HEK293 (cell line): ENCODE data around the gene SATL1.

Source experiments
- CTCF ChIA-PET: fragments of 350-600 bp; formaldehyde crosslinking; extraction: SDS; loops from one replicate; lab custom pipeline; 2021; ENCODE audit warnings: antibody characterized with exemption; lab: Yijun Ruan, JAX
- POLR2A ChIA-PET: fragments of 300-600 bp; formaldehyde crosslinking; extraction: SDS; loops from one replicate; lab custom pipeline; 2020; ENCODE audit warnings: antibody characterized with exemption, inconsistent platforms; lab: Yijun Ruan, JAX
- H3K27ac ChIP-seq: fragments of 200-500 bp; sonication (Bioruptor generic); 2 replicates; pipeline ENCODE4 v1.5.1; 2014; ENCODE audit warnings: low read depth, low read length, control low read depth, inconsistent platforms; ENCODE audit errors: extremely low read depth
- H3K36me3 ChIP-seq, 2 experiments: fragments of 200-500 bp in 1 of 2; sonication (Bioruptor generic) in 1 of 2; 1 replicate in 1 of 2; 2 replicates in 1 of 2; pipeline ENCODE4 v1.5.1; 2014 to 2017; ENCODE audit warnings: inconsistent platforms in 2 of 2, low read length in 2 of 2; ENCODE audit not compliant: control insufficient read depth in 2 of 2, insufficient read depth in 1 of 2
- H3K4me1 ChIP-seq: fragments of 200-500 bp; sonication (Bioruptor generic); 2 replicates; pipeline ENCODE4 v1.5.1; 2014; ENCODE audit warnings: mild to moderate bottlenecking, low read length, inconsistent platforms; ENCODE audit not compliant: control insufficient read depth, insufficient read depth
- H3K4me3 ChIP-seq: 2 replicates; pipeline ENCODE4 v1.5.1; 2011; ENCODE audit warnings: low read depth, mild to moderate bottlenecking, control low read depth, low read length, moderate library complexity
- H3K9me3 ChIP-seq: fragments of 200-500 bp; sonication (Bioruptor generic); 2 replicates; pipeline ENCODE4 v1.5.1; 2014; ENCODE audit warnings: low read depth, low read length, inconsistent platforms; ENCODE audit not compliant: control insufficient read depth, insufficient read depth
- HOXD13 ChIP-seq: sonication (generic); formaldehyde crosslinking; IDR thresholded peaks from 2 replicates; pipeline ENCODE4 v1.8.0; 2022; ENCODE audit warnings: missing genetic modification reagents, borderline replicate concordance
- WT1 ChIP-seq: fragments of 450-650 bp; formaldehyde crosslinking; IDR thresholded peaks from 2 replicates; pipeline ENCODE4 v1.5.1; 2016; ENCODE audit warnings: missing biosample characterization, missing genetic modification characterization
- ZBTB17 ChIP-seq: fragments of 450-650 bp; formaldehyde crosslinking; IDR thresholded peaks from 2 replicates; pipeline ENCODE4 v1.5.1; 2016; ENCODE audit warnings: missing biosample characterization, missing genetic modification characterization
- ZNF138 ChIP-seq: fragments of 450-650 bp; formaldehyde crosslinking; IDR thresholded peaks from 2 replicates; pipeline ENCODE4 v1.5.1; 2016; ENCODE audit warnings: missing biosample characterization, missing genetic modification characterization, borderline replicate concordance
- ZNF140 ChIP-seq: fragments of 450-650 bp; formaldehyde crosslinking; IDR thresholded peaks from 2 replicates; pipeline ENCODE4 v1.5.1; 2016; ENCODE audit warnings: missing biosample characterization, missing genetic modification characterization
- ZNF146 ChIP-seq: fragments of 450-650 bp; formaldehyde crosslinking; IDR thresholded peaks from 2 replicates; pipeline ENCODE4 v1.5.1; 2016; ENCODE audit warnings: missing biosample characterization, missing genetic modification characterization
- ZNF174 ChIP-seq: fragments of 450-650 bp; formaldehyde crosslinking; IDR thresholded peaks from 2 replicates; pipeline ENCODE4 v1.5.0; 2017; ENCODE audit warnings: missing biosample characterization, mild to moderate bottlenecking, missing genetic modification characterization
- ZNF248 ChIP-seq: fragments of 450-650 bp; formaldehyde crosslinking; IDR thresholded peaks from 2 replicates; pipeline ENCODE4 v1.5.1; 2017; ENCODE audit warnings: missing biosample characterization, missing genetic modification characterization
- ZNF274 ChIP-seq, 2 experiments: fragments of 200-500 bp in 1 of 2; fragments of 450-650 bp in 1 of 2; sonication (Bioruptor generic) in 1 of 2; formaldehyde crosslinking in 1 of 2; IDR thresholded peaks; 2 replicates each; pipeline versions ENCODE4 v1.5.1 to v1.6.1; 2014 to 2016; ENCODE audit warnings: borderline replicate concordance in 1 of 2, inconsistent platforms in 1 of 2, low read length in 1 of 2, missing biosample characterization in 1 of 2, missing genetic modification characterization in 1 of 2
- ZNF341 ChIP-seq: fragments of 450-650 bp; formaldehyde crosslinking; IDR thresholded peaks from 2 replicates; pipeline ENCODE4; 2016; ENCODE audit warnings: low read depth, missing biosample characterization, missing genetic modification characterization
- ZNF391 ChIP-seq: fragments of 450-650 bp; formaldehyde crosslinking; IDR thresholded peaks from 2 replicates; pipeline ENCODE4 v1.5.1; 2016; ENCODE audit warnings: low read depth, missing biosample characterization, missing genetic modification characterization, borderline replicate concordance
- ZNF48 ChIP-seq: fragments of 450-650 bp; formaldehyde crosslinking; IDR thresholded peaks from 2 replicates; pipeline ENCODE4 v1.5.1; 2016; ENCODE audit warnings: missing biosample characterization, missing genetic modification characterization
- ZNF514 ChIP-seq: fragments of 450-650 bp; formaldehyde crosslinking; IDR thresholded peaks from 2 replicates; pipeline ENCODE4 v1.5.1; 2016; ENCODE audit warnings: missing biosample characterization, missing genetic modification characterization
- ZNF629 ChIP-seq: fragments of 450-650 bp; formaldehyde crosslinking; IDR thresholded peaks from 2 replicates; pipeline ENCODE4 v1.5.1; 2017; ENCODE audit warnings: missing biosample characterization, missing genetic modification characterization
- ZNF670 ChIP-seq: fragments of 450-650 bp; formaldehyde crosslinking; IDR thresholded peaks from 2 replicates; pipeline ENCODE4 v1.5.1; 2016; ENCODE audit warnings: missing biosample characterization, missing genetic modification characterization, low read depth
- ZNF768 ChIP-seq: fragments of 450-650 bp; formaldehyde crosslinking; IDR thresholded peaks from 2 replicates; pipeline ENCODE4 v1.5.1; 2018; ENCODE audit warnings: missing biosample characterization, mild to moderate bottlenecking, missing genetic modification characterization
- ZNF777 ChIP-seq: fragments of 450-650 bp; formaldehyde crosslinking; IDR thresholded peaks from 2 replicates; pipeline ENCODE4 v1.5.1; 2017; ENCODE audit warnings: missing biosample characterization, missing genetic modification characterization, borderline replicate concordance
- ZNF791 ChIP-seq: fragments of 450-650 bp; formaldehyde crosslinking; IDR thresholded peaks from 2 replicates; pipeline ENCODE4 v1.5.1; 2016; ENCODE audit warnings: missing biosample characterization, missing genetic modification characterization
- ZNF837 ChIP-seq: fragments of 450-650 bp; formaldehyde crosslinking; IDR thresholded peaks from 2 replicates; pipeline ENCODE4 v1.5.1; 2016; ENCODE audit warnings: missing biosample characterization, missing genetic modification characterization
- ZSCAN16 ChIP-seq: fragments of 450-650 bp; formaldehyde crosslinking; IDR thresholded peaks from 2 replicates; pipeline ENCODE4 v1.5.1; 2016; ENCODE audit warnings: missing biosample characterization, missing genetic modification characterization
- ZSCAN5A ChIP-seq: fragments of 450-650 bp; formaldehyde crosslinking; IDR thresholded peaks from 2 replicates; pipeline ENCODE4 v1.5.1; 2016; ENCODE audit warnings: missing biosample characterization, missing genetic modification characterization
- TF ChIP-seq, protein P1 (sequence below): fragments of 450-650 bp; formaldehyde crosslinking; IDR thresholded peaks from 2 replicates; pipeline ENCODE4 v1.5.1; 2017; ENCODE audit warnings: missing biosample characterization, missing genetic modification characterization
- TF ChIP-seq, protein P2 (sequence below): fragments of 450-650 bp; formaldehyde crosslinking; IDR thresholded peaks from 2 replicates; pipeline ENCODE4 v1.5.1; 2016; ENCODE audit warnings: missing biosample characterization, missing genetic modification characterization
- TF ChIP-seq, protein P3 (sequence below): fragments of 450-650 bp; formaldehyde crosslinking; IDR thresholded peaks from 2 replicates; pipeline ENCODE4 v1.5.1; 2017; ENCODE audit warnings: missing biosample characterization, mild to moderate bottlenecking, missing genetic modification characterization, moderate library complexity

SATL1 gene

DNA sequence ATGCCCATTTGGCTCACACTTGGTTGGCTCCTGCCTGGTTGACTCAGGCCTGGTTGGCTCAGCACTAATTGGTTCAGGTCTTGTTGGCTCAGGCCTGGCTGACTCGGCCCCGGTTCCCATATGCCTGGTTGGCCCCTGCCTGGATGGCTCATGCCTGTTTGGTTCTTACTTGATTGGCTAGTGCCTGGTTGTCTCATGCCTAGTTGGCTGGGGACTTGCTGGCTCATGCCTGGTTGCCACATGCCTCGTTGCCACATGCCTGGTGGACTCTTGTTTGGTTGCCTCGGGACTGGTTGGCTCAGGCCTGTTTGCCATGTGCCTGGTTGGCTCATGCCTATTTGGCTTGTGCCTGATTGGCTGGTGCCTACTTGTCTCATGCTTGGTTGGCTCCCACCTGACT lies 136.2 kb downstream of the SATL1 start:
- no peak for TF ChIP-seq ZNF48 (tag by site-specific recombination)
- TF ChIP-seq ZNF341: no peak
- no peak for TF ChIP-seq ZNF768
- no peak for TF ChIP-seq ZNF670 (tag by site-specific recombination)
- TF ChIP-seq, protein P1, sequence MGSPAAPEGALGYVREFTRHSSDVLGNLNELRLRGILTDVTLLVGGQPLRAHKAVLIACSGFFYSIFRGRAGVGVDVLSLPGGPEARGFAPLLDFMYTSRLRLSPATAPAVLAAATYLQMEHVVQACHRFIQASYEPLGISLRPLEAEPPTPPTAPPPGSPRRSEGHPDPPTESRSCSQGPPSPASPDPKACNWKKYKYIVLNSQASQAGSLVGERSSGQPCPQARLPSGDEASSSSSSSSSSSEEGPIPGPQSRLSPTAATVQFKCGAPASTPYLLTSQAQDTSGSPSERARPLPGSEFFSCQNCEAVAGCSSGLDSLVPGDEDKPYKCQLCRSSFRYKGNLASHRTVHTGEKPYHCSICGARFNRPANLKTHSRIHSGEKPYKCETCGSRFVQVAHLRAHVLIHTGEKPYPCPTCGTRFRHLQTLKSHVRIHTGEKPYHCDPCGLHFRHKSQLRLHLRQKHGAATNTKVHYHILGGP: no peak
- no peak for TF ChIP-seq ZNF138 (tag by site-specific recombination)
- Histone ChIP-seq H3K36me3 (no peaks in the 10 kb centered on the region), H3K4me1 (no peaks in the 10 kb centered on the region), H3K27ac (no peak overlapping the region), H3K9me3 (peaks cover 2% of the 10 kb centered on the region; the same call in 1 of the 2 replicates), H3K4me3 (no peak overlapping the region)
- ChIA-PET CTCF (no interaction called here), POLR2A (no interaction called here)

GRCh38 chrX:85089321-85089840 lies 154.2 kb downstream of the SATL1 start:
- H3K4me1 ChIP-seq: no peaks in the 10 kb centered on the region
- peaks cover 0 to 23% of the 10 kb centered on the region in 2 experiments; a peak in 2 of 3 replicates for H3K36me3 ChIP-seq
- no peak overlapping the region for H3K4me3 ChIP-seq
- no peak for TF ChIP-seq ZSCAN5A (tag by site-specific recombination)
- TF ChIP-seq ZNF514 (tag by site-specific recombination): no peak
- no peak for TF ChIP-seq ZNF140 (tag by site-specific recombination)
- no peak for TF ChIP-seq ZBTB17 (tag by site-specific recombination)
- TF ChIP-seq, protein P1: no peak
- TF ChIP-seq ZNF146 (tag by site-specific recombination): no peak
- TF ChIP-seq HOXD13 (CRISPR knock-in tag): no peak
- TF ChIP-seq ZNF791 (tag by site-specific recombination): no peak
- TF ChIP-seq ZNF248 (tag by site-specific recombination): no peak
- TF ChIP-seq ZNF391 (tag by site-specific recombination): no peak
- no peak for TF ChIP-seq ZNF274 (IDR thresholded peaks at IDR 0.05; ENCODE audit: low read length)
- TF ChIP-seq ZNF274 (tag by site-specific recombination; IDR thresholded peaks at IDR 0.05; ENCODE audit: borderline replicate concordance): no peak
- no peak for TF ChIP-seq ZSCAN16 (tag by site-specific recombination)
- no peak for TF ChIP-seq ZNF174 (tag by site-specific recombination)
- no peak for TF ChIP-seq ZNF629 (tag by site-specific recombination)
- no peak for TF ChIP-seq ZNF777 (tag by site-specific recombination)
- TF ChIP-seq WT1: no peak
- TF ChIP-seq ZNF837 (tag by site-specific recombination): no peak
- TF ChIP-seq, protein P2, sequence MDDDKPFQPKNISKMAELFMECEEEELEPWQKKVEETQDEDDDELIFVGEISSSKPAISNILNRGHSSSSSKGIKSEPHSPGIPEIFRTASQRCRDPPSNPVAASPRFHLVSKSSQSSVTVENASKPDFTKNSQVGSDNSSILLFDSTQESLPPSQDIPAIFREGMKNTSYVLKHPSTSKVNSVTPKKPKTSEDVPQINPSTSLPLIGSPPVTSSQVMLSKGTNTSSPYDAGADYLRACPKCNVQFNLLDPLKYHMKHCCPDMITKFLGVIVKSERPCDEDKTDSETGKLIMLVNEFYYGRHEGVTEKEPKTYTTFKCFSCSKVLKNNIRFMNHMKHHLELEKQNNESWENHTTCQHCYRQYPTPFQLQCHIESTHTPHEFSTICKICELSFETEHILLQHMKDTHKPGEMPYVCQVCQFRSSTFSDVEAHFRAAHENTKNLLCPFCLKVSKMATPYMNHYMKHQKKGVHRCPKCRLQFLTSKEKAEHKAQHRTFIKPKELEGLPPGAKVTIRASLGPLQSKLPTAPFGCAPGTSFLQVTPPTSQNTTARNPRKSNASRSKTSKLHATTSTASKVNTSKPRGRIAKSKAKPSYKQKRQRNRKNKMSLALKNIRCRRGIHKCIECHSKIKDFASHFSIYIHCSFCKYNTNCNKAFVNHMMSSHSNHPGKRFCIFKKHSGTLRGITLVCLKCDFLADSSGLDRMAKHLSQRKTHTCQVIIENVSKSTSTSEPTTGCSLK: no peak
- TF ChIP-seq, protein P3, sequence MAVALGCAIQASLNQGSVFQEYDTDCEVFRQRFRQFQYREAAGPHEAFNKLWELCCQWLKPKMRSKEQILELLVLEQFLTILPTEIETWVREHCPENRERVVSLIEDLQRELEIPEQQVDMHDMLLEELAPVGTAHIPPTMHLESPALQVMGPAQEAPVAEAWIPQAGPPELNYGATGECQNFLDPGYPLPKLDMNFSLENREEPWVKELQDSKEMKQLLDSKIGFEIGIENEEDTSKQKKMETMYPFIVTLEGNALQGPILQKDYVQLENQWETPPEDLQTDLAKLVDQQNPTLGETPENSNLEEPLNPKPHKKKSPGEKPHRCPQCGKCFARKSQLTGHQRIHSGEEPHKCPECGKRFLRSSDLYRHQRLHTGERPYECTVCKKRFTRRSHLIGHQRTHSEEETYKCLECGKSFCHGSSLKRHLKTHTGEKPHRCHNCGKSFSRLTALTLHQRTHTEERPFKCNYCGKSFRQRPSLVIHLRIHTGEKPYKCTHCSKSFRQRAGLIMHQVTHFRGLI: no peak
- ChIA-PET CTCF (no interaction called here), POLR2A (no interaction called here)
- no peak overlapping the region for H3K27ac ChIP-seq
- H3K9me3 ChIP-seq: no peaks in the 10 kb centered on the region
